Smooth muscle cell (in vitro differentiated cells): ENCODE data around the gene LMLN. TPM values are rescaled to one million over a fixed set of nuclear protein-coding genes. Genes with fewer than 3 reads are reported as not detected.

Experiments used
- DNase-seq: peaks from one replicate; lab custom pipeline; 2025; ENCODE audit not compliant: unreplicated experiment; lab: John Stamatoyannopoulos, UW
- H2AFZ ChIP-seq: fragments of 200-600 bp; sonication (generic); 2 replicates; pipeline ENCODE4 v1.6.0; 2016; ENCODE audit warnings: antibody characterized with exemption, low read depth, mild to moderate bottlenecking
- H3F3A ChIP-seq: fragments of 200-600 bp; sonication (generic); 2 replicates; pipeline ENCODE4 v1.6.0; 2017; ENCODE audit warnings: antibody characterized with exemption, low read depth
- H3K27ac ChIP-seq: fragments of 200-600 bp; sonication (generic); 2 replicates; pipeline ENCODE4 v1.5.1; 2016; ENCODE audit warnings: low read depth, mild to moderate bottlenecking
- H3K27me3 ChIP-seq: fragments of 200-600 bp; sonication (generic); 2 replicates; pipeline ENCODE4 v1.6.1; 2016; ENCODE audit warnings: low read depth, mild to moderate bottlenecking
- H3K36me3 ChIP-seq: fragments of 200-600 bp; sonication (generic); 2 replicates; pipeline ENCODE4 v1.5.1; 2016; ENCODE audit warnings: low read depth
- H3K4me1 ChIP-seq: fragments of 200-600 bp; sonication (generic); 2 replicates; pipeline ENCODE4 v1.5.1; 2016; ENCODE audit warnings: low read depth
- H3K4me2 ChIP-seq: fragments of 200-600 bp; sonication (generic); 2 replicates; pipeline ENCODE4 v1.6.0; 2016; ENCODE audit warnings: mild to moderate bottlenecking
- H3K4me3 ChIP-seq: fragments of 200-600 bp; sonication (generic); 2 replicates; pipeline ENCODE4 v1.5.1; 2016; ENCODE audit warnings: mild to moderate bottlenecking
- H3K79me2 ChIP-seq: fragments of 200-600 bp; sonication (generic); 2 replicates; pipeline ENCODE4 v1.6.0; 2016; ENCODE audit warnings: low read depth, mild to moderate bottlenecking
- H3K9ac ChIP-seq: fragments of 200-600 bp; sonication (generic); 2 replicates; pipeline ENCODE4 v1.6.0; 2016; ENCODE audit warnings: low read depth
- H3K9me3 ChIP-seq: fragments of 200-600 bp; sonication (generic); replicated peaks from 2 replicates; pipeline ENCODE4 v1.5.1; 2016; ENCODE audit warnings: low read depth
- H4K20me1 ChIP-seq: fragments of 200-600 bp; sonication (generic); 2 replicates; pipeline ENCODE4 v1.6.0; 2016; ENCODE audit warnings: low read depth
- CTCF ChIP-seq: fragments of 200-600 bp; sonication (generic); IDR thresholded peaks from 2 replicates; pipeline ENCODE4 v1.5.1; 2017; ENCODE audit warnings: borderline replicate concordance, mild to moderate bottlenecking, antibody characterized with exemption; ENCODE audit not compliant: insufficient read depth, poor library complexity, severe bottlenecking
- WGBS: methylation state at CpG from one replicate; pipeline ENCODE4 v1.1.7; 2016; ENCODE audit warnings: low lambda C conversion rate; 5-methylcytosine and 5-hydroxymethylcytosine counted together
- polyA plus RNA-seq: library from polyadenylated mRNA; unstranded; fragments of >200 nt; fragmentation: Nextera tagmentation; extraction: Ambion mirVana; gene quantifications from 2 replicates; pipeline ENCODE4 v1.2.1, GENCODE V29; 2016
- total RNA-seq: library from RNA; depleted of rRNA; stranded (reverse); fragments of >200 nt; gene quantifications from 2 replicates; pipeline ENCODE4 v1.2.3, GENCODE V29; 2014

The LMLN gene
- total and polyA plus RNA-seq, 2 experiments from 2014 or later, result 2.1 to 7.8 TPM

- Histone ChIP-seq H3K79me2 (no peaks in the 10 kb centered on the region), H3K4me1 (no peaks in the 10 kb centered on the region), H3K27ac (no peak overlapping the region), H4K20me1 (no peaks in the 10 kb centered on the region), H3K4me2 (no peak overlapping the region), H3K36me3 (no peaks in the 10 kb centered on the region), H3K9ac (no peak overlapping the region), H2AFZ (no peak overlapping the region), H3K4me3 (no peak overlapping the region), H3K27me3 (no peaks in the 10 kb centered on the region), H3K9me3 (no peaks in the 10 kb centered on the region), H3F3A (no peaks in the 10 kb centered on the region)
- DNase-seq, result no peak
- TF ChIP-seq CTCF, result no peak
- WGBS, result 100% methylated on average over 1 of the region's 1 CpG
These were observed 34.7 kb downstream of the LMLN start for GRCh38 chr3:197994736-197995135.

- Histone ChIP-seq H3K4me2 (no peak overlapping the region), H3F3A (no peaks in the 10 kb centered on the region), H3K27me3 (no peaks in the 10 kb centered on the region), H3K4me3 (no peak overlapping the region), H3K9ac (no peak overlapping the region), H4K20me1 (no peaks in the 10 kb centered on the region), H3K79me2 (no peaks in the 10 kb centered on the region), H2AFZ (no peak overlapping the region), H3K9me3 (no peaks in the 10 kb centered on the region), H3K4me1 (no peaks in the 10 kb centered on the region), H3K36me3 (no peaks in the 10 kb centered on the region), H3K27ac (no peak overlapping the region)
- TF ChIP-seq CTCF, result no peak
- DNase-seq, result no peak
- WGBS, result 89% methylated on average over 5 of the region's 5 CpGs
These were observed 36.8 kb downstream of the LMLN start for GRCh38 chr3:197996855-197997254.

GRCh38 chr3:197997936-197998335 lies 37.9 kb downstream of the LMLN start:
- H3K9ac ChIP-seq, result no peak overlapping the region
- no peaks in the 10 kb centered on the region for H3K36me3 ChIP-seq
- H3F3A ChIP-seq, result no peaks in the 10 kb centered on the region
- no peaks in the 10 kb centered on the region for H3K79me2 ChIP-seq
- H3K4me3 ChIP-seq, result no peak overlapping the region
- TF ChIP-seq CTCF, result no peak
- no peaks in the 10 kb centered on the region for H3K4me1 ChIP-seq
- H3K9me3 ChIP-seq, result no peaks in the 10 kb centered on the region
- H3K4me2 ChIP-seq, result no peak overlapping the region
- no peak overlapping the region for H3K27ac ChIP-seq
- H4K20me1 ChIP-seq, result no peaks in the 10 kb centered on the region
- no peak overlapping the region for H2AFZ ChIP-seq
- no peaks in the 10 kb centered on the region for H3K27me3 ChIP-seq
- no peak for DNase-seq
- 99% methylated on average over 3 of the region's 3 CpGs for WGBS

GRCh38 chr3:198017090-198017489 lies 57.1 kb downstream of the LMLN start:
- no peak for DNase-seq
- WGBS, result 85% methylated on average over 5 of the region's 5 CpGs
- Histone ChIP-seq H3K9me3 (no peaks in the 10 kb centered on the region), H3K4me3 (no peak overlapping the region), H4K20me1 (no peaks in the 10 kb centered on the region), H3F3A (no peaks in the 10 kb centered on the region), H2AFZ (no peak overlapping the region), H3K4me1 (no peaks in the 10 kb centered on the region), H3K27ac (no peak overlapping the region), H3K79me2 (no peaks in the 10 kb centered on the region), H3K36me3 (no peaks in the 10 kb centered on the region), H3K4me2 (no peak overlapping the region), H3K9ac (no peak overlapping the region), H3K27me3 (no peaks in the 10 kb centered on the region)
- TF ChIP-seq CTCF, result no peak
